ENCODE measurements around the gene CCDC142. TPM values are rescaled to one million over a fixed set of nuclear protein-coding genes. Genes with fewer than 3 reads are reported as not detected.
"Not testable (repeated sequence)": the region's sequence is repeated elsewhere in the genome, so short reads cannot be mapped to it uniquely, and the experiment has no call there.

The CCDC142 gene
- total RNA-seq, 1 donor from 2014 or later = 32.0 TPM

DNA sequence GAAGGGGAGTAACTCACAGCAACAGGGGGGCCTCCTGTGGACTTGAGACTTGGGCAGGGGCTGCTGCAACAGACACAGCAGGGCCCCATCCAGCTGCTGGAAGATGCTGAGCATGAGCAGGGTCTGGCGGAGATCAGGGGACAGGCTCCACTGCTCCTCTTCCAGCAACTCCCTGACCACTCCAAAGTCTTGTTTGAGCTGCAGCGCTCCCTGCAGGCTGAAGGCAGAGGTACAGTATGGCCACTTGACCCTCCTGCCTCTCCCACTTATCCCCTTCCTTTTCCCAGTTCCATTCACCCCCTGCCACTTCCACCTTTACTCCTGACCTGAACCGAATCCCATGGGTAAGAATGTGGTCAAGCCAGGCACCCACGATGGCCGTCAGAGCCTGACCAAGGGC lies 7.9 kb downstream of the CCDC142 start:
- intact Hi-C loops (cut with micrococcal nuclease) = no loop called here

DNA sequence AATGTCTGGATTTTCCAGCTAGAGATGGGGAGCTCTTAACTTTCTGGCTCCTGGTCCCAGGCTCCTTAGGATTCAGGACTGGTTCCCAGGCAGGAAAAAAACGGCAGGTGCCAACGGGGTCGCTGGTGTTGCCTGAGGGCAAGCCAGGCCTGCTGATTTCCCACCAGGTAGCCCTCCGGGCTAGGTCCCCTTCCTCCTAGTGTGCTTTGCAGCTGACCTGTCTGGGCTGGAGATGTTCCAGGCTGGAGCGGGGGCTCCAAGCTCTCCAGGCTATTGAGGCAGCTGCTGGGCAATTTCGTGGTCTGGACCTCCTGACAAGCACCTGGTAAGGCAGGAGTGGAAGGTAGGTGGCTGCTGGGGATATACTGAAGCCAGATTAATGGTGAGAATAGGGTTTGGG lies 8.3 kb downstream of the CCDC142 start:
- intact Hi-C loops (cut with micrococcal nuclease) = no loop called here

DNA sequence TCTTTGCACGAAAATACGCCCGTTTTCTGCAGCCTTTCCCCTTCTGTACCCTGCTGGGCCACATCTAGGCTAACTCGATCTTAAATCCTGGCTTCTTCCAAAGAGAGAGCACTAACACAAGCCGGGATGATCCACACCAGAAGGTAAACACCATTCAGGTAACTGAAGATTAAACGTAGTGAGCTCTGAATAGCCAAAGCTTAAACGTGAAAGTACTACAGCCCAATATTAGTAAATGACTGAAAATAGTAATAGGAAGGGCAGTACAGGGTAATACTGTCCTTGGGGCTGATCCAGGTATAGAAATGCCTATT lies 9.9 kb downstream of the CCDC142 start:
- intact Hi-C loops (cut with micrococcal nuclease) = loop anchor here (1.0 kb wide), 4 partner anchors 9 to 56 kb away; partner anchors contain the start of genes AUP1, CCDC142, HTRA2 and WBP1

DNA sequence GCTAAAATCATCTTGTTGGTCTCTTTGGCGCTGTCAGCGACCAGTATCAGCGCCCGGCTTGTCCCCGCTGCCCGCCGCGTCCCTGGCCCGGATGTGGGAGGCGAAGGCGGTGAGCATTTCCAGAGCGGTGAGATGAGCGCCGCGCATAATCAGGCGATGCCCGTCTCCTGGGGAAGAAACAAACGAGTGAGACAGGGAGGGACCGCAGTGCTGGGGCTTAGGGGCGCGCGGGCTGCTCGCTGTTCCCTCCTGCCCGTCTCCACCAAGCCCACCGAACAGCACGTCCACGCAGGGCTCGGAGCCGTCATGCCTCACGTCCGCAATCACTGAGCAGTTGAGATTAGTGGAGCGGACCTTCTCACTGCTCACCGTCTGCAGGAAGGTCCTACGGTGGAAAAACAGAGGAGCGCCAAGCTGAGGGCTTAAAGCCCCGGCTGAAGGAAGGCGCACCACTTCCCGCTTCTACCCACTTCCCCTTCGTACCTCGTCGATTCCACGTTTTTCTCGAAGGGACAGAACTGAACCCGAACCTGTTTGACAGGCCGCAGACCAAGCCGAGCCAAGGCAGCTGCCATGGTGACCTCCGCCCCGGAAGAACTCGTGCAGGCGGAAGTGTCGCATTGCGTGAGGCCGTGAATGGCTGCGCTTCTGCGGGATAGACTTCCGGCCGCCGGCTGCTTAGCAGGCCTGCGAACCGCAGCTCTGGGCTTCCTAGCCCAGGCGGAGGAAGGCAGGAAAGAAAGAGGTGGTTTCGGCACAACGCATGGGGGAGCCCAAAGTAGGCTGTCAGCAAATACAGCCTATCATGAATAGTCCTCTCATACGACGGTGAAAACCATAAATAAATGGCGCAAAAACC lies 10.5 kb downstream of the CCDC142 start, which contains the start of gene MRPL53:
MRPL53 (minus strand) TSS at position 595 of the 859 bp plus-strand sequence; CDS start at position 575, 20 bp downstream.
- intact Hi-C loops (cut with micrococcal nuclease) = loop anchor here (1.0 kb wide), 4 partner anchors 10 to 57 kb away; partner anchors contain the start of genes AUP1, CCDC142, HTRA2 and WBP1

DNA sequence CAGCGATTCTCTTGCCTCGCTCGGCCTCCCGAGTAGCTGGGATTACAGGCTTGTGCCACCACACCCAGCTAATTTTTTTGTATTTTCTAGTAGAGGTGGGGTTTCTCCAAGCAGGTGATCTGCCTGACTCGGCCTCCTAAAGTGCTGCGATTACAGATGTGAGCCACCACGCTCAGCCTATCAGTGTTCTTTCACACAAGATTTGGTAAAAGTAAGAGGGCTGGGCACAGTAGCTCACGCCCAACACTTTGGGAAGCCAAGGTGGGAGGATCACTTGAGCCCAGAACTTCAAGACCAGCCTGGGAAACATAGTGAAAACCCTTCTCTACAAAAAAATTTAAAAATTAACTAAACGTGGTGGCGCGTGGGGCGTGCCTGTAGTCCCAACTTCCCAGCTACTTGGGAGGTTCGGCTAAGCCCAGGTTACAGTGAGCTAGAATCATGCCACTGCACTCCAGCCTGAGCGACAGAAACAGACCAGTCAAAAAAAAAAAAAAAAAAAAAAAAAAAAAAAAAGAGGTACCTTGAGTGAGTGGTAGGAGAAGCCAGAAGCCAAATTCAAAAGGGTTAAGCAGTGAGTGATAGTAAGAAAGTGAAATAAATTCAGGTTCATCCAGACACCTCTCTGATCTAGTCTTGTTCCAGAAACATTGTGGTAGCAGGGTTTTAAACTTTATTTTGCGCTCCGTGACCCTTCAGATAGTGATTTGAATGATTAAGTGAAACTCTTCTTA lies 11.3 kb downstream of the CCDC142 start:
- intact Hi-C loops (cut with micrococcal nuclease) = loop anchor here (1.0 kb wide), 4 partner anchors 11 to 58 kb away; partner anchors contain the start of genes AUP1, CCDC142, HTRA2 and WBP1

DNA sequence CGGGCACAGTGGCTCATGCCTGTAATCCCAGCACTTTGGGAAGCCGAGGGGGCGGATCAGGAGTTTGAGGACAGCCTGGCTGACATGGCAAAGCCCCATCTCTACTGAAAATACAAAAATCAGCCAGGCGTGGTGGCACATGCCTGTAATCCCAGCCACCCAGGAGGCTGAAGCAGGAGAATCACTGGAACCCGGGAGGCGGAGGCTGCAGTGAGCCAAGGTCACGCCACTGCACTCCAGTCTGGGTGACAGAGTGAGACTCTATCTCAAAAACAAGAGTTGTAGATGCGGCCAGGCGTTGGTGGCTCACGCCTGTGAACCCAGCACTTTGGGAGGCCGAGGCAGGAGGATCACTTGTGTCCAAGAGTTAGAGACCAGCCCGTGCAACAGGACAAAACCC lies 12.1 kb downstream of the CCDC142 start:
- intact Hi-C loops (cut with micrococcal nuclease) = not testable (repeated sequence)

DNA sequence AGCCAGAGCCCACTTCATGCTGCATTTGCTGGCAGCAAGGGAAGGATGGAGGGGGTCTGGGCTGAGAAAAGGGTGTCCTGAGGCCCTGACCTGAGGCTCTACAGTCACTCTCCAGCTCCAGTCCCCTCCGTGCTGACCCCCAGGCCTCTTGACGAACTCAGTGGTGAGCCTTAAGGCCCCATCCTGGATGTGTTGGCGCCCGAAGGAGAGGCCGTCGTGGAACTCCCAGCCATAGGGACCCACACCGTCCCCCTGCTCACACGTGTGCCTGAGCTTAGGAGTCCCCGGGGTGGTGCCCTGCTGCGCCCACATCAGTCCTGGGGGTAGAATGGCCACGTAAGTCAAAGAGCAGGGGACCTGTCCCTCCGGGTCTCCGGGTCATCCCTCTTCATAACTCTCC lies 18.4 kb downstream of the CCDC142 start:
- intact Hi-C loops (cut with micrococcal nuclease) = no loop called here

DNA sequence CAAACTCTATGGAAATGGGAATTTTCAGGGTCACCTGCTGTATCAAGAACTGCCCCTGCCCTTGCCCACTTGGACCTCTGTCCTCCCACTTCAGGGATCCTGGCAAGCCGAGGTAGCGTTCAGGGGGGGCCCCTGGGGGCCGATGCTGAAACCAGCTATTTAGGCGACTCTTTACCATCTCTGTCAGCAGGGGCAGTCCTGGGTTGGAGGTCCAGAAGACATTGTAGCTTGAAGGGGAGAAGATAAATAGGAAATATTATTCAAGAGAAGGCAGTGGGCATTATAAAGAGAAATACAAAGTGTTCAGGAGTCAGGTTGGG lies 20.1 kb downstream of the CCDC142 start:
- intact Hi-C loops (cut with micrococcal nuclease) = no loop called here

DNA sequence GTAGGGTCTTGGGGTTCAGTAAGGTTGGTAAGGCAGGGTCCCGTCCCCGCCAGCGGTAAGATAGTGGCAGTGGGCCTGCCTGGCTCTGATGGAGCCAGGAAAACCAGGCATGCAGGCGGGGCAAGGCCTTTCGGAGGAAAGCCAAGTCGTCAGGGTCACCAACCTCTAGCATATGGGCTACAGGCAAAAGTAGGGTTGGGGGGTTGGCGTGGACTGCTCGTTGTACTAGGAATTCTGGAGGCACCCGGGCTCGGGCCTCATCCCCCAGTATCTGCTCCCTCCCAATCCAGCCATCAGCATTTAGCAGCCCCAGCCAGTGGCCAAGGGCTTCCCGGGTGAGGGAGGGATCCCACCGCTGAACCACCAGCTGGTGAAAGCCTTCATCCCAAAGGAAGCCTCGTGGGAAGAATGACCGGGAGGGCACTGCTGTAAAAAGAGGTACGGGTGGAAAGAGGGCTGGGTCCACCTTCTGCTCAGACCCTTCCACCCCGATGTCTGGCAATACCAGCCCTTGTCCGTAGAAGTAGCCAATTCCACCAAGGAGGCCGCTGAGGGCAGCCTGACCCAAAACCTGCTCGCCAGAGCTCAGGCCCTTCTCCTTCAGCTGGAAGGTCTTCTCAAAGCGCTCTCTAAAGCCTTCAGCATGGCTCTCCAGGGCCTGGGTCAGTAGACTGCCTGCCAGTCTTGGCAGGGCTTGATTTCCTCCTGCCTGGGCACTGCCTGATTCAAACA lies 20.6 kb downstream of the CCDC142 start:
- intact Hi-C loops (cut with micrococcal nuclease) = no loop called here

DNA sequence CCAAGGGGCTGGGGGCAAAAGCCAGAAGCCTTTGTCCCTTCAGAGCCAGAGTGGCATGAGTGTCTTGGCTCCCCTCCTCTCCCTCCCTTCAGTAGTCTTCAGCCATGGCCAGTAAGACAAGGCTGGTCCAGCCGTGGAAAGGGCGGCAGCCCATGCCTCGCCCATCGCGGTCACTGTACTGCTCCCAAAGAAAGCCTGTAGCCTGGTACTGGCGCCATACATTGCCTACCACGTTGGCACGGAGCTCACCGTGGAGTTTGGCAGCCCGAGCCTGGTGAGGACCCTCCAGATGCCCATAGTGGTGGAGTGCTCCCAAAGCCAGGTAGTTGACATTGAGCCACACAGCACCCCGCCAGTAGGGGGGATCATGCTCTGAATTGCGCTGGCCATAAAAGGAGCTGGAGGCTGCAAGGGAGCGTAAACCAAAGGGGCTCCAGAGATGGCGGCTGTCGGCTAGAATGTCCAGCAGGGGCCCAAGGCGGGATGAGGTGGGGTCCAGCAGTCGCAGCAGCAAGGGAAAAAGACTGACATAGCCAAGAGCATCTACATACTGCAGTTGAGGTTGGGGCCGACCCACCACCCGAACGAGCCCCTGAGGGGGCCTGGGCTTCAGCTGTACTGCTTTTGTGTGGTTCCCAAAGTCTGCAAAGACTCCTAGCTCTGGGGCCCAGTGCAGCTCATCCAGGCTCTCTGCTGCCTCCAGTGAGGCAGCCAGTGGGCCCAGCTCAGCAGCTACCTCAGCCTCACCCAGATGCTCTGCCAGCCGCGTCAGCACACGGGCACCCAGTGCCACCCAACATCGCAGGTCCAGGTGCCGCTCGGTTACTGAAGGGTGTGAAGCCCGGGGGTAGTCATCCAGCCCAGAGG lies 21.4 kb downstream of the CCDC142 start:
- intact Hi-C loops (cut with micrococcal nuclease) = no loop called here

DNA sequence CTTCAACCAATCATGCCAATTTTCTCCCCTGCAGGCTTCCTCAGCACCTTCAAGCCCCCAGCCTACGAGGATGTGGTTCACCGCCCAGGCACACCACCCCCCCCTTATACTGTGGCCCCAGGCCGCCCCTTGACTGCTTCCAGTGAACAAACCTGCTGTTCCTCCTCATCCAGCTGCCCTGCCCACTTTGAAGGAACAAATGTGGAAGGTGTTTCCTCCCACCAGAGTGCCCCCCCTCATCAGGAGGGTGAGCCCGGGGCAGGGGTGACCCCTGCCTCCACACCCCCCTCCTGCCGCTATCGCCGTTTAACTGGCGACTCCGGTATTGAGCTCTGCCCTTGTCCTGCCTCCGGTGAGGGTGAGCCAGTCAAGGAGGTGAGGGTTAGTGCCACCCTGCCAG lies 22.6 kb downstream of the CCDC142 start:
- intact Hi-C loops (cut with micrococcal nuclease) = not testable (repeated sequence)

DNA sequence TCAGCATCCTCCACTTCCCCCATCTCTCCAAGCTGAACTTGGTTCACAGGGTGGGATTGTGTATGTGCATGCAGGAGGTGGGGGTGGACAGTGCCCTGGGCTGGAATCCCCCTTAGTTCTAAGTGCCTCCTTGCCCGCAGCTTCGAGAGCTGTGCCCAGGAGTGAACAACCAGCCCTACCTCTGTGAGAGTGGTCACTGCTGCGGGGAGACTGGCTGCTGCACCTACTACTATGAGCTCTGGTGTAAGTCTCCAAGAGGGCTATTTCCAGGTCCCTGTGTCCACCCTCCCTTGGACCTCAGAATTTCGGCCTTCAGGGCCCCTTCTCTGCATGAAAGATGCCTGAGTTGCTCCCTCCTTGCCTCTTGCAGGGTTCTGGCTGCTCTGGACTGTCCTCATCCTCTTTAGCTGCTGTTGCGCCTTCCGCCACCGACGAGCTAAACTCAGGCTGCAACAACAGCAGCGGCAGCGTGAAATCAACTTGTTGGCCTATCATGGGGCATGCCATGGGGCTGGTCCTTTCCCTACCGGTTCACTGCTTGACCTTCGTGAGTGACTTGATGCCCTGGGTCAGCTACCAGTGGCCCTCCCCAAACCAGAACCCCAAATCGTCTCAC lies 23.2 kb downstream of the CCDC142 start:
- intact Hi-C loops (cut with micrococcal nuclease) = loop anchor here (5.0 to 10.0 kb wide), 2 partner anchors 498 to 1385 kb away; partner anchors contain the start of genes POLE4 and SFXN5

DNA sequence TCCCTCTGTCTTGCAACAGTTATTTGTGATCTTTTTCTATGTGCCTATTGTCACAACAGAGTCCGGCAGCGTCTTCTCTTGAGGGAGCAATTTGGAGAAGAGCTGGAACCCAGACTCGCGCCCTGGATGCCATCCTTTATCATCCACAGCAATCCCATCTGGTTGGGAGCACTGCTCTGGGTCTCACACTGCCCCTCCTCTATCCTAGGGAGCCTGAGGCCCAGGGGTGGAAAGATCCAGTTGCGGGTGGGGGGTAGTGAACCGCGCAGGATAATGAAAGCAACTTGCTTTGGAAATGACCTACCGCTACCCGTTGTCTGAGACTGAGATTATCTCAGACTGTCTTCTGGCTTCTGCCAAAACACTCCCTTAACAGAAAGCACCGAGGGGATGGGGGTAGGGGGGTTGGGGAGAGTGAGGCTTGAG lies 23.8 kb downstream of the CCDC142 start:
- intact Hi-C loops (cut with micrococcal nuclease) = loop anchor here (1.0 to 10.0 kb wide), 6 partner anchors 13 to 1384 kb away; partner anchors contain the start of genes DOK1, MRPL53, MTHFD2 and POLE4

DNA sequence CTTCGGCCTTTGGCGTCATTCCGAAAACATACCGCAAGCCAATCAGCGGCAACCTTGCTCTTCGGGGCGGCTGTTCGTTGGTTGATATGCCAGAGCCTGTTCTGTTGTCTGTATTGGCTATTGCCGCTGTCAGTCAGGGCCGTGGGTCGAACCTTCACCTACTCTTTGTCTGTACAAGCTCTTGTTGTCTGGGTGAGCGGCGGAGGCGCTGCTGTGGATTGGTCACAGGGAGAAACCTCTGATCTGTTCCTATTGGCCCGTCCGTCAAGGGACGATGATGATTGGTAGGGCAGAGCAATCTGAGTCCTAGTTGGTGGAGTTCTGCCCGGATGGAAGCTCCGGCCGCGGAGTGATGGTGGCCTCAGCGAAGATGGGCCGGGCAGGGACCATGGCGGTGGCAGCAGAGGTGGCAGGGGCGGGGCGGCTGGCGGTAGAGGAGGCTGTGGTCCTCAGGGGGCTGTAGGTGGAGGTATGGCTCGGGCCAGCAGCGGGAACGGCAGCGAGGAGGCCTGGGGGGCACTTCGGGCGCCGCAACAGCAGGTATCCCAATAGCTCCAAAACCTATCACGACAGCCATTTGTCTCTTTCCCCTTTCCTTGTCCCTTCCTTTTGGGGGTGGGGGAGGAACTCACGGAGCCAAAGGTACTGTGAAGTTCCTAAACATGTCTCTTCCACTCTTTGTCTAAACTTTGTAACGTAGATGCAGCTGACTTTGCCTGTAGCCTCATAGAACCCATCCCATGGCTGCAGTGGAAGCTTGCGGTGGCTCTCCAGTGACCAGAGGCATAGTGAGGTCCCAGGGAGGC lies 24.5 kb downstream of the CCDC142 start, which contains the start of gene WBP1:
WBP1 (plus strand) TSS at position 307 of the 806 bp plus-strand sequence; CDS start at position 472, 165 bp downstream.
- intact Hi-C loops (cut with micrococcal nuclease) = loop anchor here (1.0 to 10.0 kb wide), 6 partner anchors 14 to 1384 kb away; partner anchors contain the start of genes DOK1, MRPL53, MTHFD2 and POLE4

DNA sequence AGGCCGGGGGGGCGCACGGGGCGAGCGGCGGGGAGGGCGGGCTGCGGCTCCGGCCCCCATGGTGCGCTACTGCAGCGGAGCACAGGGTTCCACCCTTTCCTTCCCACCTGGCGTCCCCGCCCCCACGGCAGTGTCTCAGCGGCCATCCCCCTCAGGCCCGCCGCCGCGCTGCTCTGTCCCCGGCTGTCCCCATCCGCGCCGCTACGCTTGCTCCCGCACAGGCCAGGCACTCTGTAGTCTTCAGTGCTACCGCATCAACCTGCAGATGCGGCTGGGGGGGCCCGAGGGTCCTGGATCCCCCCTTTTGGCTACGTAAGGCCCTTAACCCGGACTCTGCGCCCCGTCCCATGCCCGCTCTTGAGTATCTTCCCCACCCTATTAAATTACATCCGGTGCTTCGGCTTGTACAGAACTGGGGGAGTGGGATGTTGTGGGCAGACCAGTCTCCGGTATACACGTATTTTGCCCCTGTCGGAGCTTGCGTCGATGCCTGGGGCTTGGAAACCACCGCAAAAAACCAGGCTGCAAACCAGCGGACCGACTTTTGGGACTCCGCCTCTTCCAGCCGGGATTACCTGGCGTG lies 25.2 kb downstream of the CCDC142 start:
- intact Hi-C loops (cut with micrococcal nuclease) = loop anchor here (1.0 to 10.0 kb wide), 9 partner anchors 15 to 1383 kb away; partner anchors contain the start of genes AUP1, DOK1, HTRA2 and MRPL53

DNA sequence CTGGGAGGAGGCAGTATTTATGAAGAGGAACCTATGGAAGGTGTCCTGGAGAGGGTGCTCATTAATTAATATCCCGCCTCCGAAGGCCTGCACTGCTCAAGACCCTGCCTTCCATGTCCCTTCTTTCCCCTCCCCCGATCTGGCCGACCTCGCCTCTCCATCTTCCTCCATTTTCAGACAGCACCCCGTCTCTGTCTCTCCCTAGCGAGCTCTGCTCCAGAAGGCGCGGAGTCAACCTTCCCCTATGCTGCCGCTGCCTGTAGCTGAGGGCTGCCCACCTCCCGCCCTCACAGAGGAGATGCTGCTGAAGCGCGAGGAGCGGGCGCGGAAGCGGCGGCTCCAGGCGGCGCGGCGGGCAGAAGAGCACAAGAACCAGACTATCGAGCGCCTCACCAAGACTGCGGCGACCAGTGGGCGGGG lies 25.7 kb downstream of the CCDC142 start:
- intact Hi-C loops (cut with micrococcal nuclease) = loop anchor here (1.0 to 10.0 kb wide), 5 partner anchors 50 to 1382 kb away; partner anchors contain the start of genes AUP1, HTRA2, PCGF1 and POLE4

DNA sequence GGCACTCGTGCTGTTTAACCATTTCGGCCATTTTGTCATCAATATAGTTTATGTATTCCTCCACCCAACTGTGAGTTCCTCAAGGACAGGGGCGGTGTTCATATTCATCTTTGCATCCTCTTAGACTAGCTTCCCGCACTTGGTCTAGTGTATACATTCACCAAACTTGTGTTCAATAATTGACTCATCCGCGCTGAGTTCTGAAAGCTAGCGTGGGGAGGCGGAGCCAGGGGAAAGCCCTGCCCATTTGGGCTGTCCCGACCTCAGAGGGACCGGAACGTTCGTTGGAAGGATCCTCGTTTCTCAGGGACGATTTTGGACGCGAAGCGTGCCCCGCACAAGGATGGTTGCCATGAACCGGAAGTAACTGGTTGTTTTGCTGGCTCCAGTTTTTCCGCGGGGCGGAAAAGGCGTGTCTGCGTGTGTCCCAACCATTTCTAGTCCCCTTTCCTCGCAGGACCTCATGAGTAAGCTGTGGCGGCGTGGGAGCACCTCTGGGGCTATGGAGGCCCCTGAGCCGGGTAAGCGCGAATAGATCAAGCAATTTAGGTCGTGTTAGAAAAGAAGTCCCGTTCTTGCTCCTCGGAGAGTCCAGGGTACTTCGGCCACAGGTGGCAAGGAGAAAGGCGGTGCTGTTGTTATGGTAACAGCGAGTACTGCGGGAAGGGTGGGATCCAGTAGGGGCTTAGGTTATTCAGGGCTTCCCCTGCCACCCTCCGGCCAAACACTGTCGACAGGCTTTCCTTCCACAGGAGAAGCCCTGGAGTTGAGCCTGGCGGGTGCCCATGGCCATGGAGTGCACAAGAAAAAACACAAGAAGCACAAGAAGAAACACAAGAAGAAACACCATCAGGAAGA lies 27.9 kb downstream of the CCDC142 start, which contains the start of gene INO80B:
INO80B (plus strand) TSS at position 434 of the 858 bp plus-strand sequence; CDS start at position 464, 30 bp downstream.
- intact Hi-C loops (cut with micrococcal nuclease) = loop anchor here (1.0 to 10.0 kb wide), 11 partner anchors 10 to 1380 kb away; partner anchors contain the start of genes C2orf81, CCT7, MOB1A and MOGS
